Hippocampal formation (tissue), 2 donors: Measurements from ENCODE around the gene AZU1.
"Not testable (repeated sequence)": the region's sequence is repeated elsewhere in the genome, so short reads cannot be mapped to it uniquely, and the experiment has no call there.

Experiments used
- DNase-seq, 2 donors: peaks; one replicate each; lab custom pipeline; 2025; lab: John Stamatoyannopoulos, UW

Gene AZU1

DNA sequence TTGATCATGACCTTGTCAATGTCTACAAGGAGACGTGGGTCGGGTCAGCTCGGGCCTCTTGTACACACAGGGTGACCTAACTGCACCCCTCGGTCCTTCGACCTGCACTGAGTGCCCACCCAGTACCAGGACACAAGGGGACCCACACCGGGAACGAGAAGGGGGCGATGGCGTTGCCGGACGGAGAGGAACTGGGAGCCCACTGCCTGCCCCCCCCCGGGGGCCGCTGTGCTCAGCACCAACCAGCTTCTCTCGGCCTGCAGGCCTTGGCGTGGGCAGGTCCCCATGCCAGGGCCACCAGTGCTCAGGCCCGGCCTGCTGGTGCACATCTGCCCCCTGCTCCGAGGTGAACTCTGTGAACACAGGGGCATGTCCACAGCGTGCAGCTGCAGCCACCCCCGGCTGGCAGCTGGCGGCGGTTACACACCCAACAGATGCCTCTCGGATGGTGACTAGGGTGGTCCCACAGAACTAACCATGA, 46.0 kb downstream of the AZU1 start:
- no peak for DNase-seq

DNA sequence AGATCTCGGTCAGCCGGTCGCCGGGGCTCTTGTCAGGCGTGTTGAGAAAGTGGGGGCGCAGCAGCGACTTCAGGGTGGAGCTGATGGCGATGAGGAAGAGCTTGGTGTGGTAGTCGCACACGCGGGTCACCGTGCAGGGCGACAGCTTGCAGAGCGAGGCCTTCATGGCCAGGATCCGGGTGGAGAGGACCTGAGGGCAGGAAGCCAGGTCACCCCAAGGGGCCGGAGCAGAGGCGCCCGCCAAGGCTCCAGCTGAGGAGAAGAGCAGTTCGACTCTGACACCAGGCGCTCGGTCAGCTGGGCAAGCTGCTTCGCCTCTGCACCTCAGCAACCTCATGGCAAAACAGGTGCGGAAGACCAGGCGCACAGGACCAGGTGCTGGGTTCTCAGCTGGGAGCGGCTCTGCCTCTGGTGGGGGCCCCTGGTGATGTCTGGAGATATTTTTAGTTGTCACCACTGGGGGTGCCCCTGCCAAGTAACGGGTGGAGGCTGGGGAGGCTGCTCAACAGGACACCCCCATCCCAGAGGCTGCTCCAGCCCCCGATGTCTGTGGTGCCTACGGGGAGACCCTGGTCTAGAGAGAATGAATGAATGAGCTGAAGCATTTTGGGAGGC, 47.7 kb downstream of the AZU1 start:
- no peak for DNase-seq

DNA sequence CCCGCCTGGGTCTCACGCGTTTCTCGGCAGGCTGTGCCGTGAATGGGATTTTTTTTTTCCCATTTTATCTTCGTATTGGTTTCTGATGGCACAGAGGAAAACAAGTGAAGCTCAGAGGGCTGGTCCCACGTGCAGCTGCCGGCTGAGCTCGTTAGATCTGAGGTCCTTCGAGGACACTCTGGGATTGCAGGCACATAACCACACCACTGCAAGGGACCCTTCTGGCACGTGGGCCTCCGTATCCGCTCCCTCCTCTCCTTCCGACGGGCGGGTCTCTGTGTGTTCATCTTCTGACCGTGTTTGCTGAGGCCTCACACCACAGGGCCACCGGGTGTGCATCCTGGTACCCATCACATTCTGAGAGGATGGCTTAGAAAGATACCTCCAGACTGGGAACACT, 48.5 kb downstream of the AZU1 start:
- DNase-seq: no peak

DNA sequence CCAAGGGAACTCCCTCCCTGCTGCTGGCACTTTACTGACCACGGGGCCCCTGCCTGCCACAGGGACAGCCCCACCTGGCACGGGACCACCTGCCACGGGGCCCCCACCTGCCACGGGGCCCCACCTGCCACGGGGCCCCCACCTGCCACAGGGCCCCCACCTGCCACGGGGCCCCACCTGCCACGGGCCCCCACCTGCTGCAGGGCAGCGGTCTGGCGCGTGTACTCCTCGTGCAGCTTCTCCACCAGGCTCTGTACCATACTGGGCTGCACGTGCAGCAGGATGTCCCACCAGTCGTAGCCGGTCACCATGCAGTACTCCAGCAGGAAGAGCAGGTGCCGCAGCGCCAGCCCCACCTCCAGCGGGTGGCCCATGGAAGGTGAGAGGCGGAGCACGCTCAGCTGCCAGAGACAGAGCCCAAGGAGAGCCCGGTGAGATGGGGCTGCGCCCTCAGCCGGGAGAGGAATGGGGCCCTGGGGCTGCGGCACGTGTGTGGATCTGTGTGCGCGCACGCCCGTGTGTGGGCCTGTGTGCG, 49.2 kb downstream of the AZU1 start:
- DNase-seq: no peak

DNA sequence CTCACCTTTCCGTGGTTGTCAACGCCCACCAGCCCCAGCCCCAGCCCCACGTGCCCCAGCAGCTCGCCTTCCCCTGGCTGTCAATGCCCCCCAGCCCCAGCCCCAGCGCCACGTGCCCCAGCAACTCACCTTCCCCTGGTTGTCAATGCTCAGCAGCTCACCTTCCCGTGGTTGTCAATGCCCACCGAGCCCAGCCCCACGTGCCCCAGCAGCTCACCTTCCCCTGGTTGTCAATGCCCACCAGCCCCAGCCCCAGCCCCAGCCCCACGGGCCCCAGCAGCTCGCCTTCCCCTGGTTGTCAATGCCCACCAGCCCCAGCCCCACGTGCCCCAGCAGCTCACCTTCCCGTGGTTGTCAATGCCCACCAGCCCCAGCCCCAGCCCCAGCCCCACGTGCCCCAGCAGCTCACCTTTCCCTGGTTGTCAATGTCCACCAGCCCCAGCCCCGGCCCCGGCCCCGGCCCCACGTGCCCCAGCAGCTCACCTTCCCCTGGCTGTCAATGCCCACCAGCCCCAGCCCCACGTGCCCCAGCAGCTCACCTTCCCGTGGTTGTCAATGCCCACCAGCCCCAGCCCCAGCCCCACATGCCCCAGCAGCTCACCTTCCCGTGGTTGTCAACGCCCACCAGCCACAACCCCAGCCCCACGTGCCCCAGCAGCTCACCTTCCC, 50.5 kb downstream of the AZU1 start:
- DNase-seq: not testable (repeated sequence)

DNA sequence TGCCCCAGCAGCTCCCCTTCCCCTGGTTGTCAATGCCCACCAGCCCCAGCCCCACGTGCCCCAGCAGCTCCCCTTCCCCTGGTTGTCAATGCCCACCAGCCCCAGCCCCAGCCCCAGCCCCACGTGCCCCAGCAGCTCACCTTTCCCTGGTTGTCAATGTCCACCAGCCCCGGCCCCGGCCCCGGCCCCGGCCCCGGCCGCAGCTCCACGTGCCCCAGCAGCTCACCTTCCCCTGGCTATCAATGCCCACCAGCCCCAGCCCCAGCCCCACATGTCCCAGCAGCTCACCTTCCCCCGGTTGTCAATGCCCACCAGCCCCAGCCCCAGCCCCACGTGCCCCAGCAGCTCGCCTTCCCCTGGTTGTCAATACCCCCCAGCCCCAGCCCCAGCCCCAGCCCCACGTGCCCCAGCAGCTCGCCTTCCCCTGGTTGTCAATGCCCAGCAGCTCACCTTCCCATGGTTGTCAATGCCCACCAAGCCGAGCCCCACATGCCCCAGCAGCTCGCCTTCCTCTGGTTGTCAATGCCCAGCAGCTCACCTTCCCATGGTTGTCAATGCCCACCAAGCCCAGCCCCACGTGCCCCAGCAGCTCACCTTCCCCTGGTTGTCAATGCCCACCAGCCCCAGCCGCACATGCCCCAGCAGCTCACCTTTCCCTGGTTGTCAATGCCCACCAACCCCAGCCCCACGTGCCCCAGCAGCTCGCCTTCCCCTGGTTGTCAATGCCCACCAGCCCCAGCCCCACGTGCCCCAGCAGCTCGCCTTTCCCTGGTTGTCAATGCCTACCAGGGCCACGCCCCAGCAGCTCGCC, 51.3 kb downstream of the AZU1 start:
- not testable (repeated sequence) for DNase-seq

DNA sequence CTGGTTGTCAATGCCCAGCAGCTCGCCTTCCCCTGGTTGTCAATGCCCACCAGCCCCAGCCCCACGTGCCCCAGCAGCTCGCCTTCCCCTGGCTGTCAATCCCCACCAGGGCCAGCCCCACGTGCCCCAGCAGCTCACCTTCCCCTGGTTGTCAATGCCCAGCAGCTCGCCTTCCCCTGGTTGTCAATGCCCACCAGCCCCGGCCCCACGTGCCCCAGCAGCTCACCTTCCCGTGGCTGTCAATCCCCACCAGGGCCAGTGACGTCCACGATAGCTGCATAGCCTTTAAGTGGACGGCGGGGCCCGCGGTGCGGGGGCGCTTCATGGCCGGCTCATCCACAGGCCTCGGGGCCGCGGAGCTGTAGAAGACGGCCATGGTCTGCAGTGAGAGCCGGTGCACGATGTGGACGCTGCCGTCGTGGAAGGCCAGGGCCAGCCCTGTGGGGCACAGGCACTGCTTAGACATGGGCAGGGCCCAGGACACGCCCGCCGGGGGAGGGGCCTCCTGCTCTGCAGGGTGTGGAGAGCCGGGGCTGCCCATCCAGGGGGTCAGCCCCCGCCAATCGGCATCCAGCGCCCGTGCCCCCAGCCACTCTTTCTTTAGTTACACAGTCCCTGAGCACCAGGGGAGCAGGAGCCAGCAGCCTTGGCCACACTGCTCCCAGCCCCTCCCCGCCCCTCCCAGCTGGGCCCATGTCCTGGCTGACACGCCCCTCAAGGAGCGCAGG, 52.2 kb downstream of the AZU1 start:
- no peak for DNase-seq
